GM19468 (cell line): ENCODE data around the gene TOX2.

Experiments used
- ATAC-seq: cut with Tn5 transposase; IDR thresholded peaks from one replicate; pipeline ENCODE4 v1.9.1; 2021; ENCODE audit warnings: mild to moderate bottlenecking, moderate library complexity, moderate number of reproducible peaks; ENCODE audit not compliant: unreplicated experiment; ENCODE audit errors: extremely low read depth

The TOX2 gene

GRCh38 chr20:44014807-44015732 is 100.4 kb downstream of the TOX2 start:
- no peak for ATAC-seq

GRCh38 chr20:44015733-44016103 is 101.1 kb downstream of the TOX2 start:
- no peak for ATAC-seq

DNA sequence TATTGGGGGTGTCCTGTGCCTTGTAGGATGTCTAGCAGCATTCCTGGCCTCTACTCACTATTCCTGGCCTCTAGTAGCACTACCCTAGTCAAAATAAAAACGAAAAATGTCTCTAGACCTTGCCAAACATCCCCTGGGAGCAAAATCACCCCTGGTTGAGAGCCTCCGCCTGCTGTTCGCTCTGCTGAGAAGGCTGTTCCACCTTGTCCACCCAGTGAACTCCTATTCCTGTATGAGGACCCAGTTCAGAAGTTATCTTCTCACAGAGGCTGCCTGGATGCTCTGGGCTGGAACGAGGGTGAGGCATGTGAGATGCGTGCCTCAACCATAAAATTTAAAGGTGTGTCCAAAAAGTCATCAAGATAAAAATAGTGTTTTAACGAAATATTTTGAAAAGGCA is 101.9 kb downstream of the TOX2 start:
- ATAC-seq, result no peak

DNA sequence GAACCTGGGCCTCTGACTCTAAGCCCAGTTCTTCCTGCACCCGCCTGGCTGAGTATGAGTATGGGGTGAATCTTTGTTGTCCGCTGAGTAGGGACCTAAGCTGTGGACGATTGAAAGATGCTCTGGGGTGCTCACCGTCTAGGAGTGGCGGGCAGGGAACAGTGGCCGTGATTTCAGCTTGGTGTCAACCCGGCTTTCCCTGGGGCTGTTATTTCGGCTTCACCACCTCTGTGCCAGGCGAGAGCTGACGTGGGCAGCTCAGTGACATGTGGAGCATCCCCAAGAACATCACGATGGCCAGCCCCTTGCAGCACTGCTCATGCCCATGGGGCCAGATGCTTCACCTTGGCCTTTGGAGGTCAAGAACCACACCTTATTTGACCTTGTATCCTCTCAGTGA is 102.6 kb downstream of the TOX2 start:
- no peak for ATAC-seq

GRCh38 chr20:44017905-44018258 is 103.2 kb downstream of the TOX2 start:
- no peak for ATAC-seq

DNA sequence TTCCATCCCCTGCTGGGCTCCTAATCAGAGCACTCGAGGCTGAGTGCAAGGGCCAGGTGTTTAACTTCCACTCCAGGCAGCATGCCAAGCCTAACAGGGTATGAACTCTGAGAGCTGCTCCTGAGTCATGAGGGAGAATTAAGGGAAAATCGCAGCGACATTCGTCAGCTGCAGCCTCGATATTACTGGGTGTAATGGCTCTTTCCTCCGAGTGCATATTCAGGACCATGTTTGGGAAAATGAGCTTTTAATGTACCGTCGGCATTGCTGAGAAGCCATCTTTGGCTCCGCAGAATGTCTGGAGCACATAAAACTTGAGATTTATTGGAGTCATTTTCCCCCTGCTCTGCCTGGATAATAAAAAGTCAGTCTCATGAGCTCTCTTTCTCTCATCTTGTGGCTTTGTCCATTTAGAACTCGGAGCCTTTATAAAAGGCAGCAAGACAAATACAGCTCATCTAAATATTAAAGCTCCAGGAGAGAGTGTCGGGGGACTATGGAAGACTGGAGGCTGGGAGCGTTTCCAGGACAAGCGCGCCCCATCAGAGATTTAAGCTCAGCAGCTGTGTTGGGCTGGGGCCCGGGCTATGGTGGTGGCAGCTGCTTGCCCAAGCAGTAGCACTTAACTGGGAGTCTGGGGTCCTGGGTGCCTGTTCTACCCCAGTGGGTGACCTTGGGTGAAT is 103.7 kb downstream of the TOX2 start:
- no peak for ATAC-seq

GRCh38 chr20:44018942-44019637 is 104.4 kb downstream of the TOX2 start:
- ATAC-seq, result no peak

- ATAC-seq, result no peak
These were observed 105.1 kb downstream of the TOX2 start for GRCh38 chr20:44019638-44020335.

GRCh38 chr20:44020406-44021148 is 105.9 kb downstream of the TOX2 start:
- ATAC-seq, result no peak

- ATAC-seq, result no peak
These were observed 106.5 kb downstream of the TOX2 start for GRCh38 chr20:44021186-44021585.

DNA sequence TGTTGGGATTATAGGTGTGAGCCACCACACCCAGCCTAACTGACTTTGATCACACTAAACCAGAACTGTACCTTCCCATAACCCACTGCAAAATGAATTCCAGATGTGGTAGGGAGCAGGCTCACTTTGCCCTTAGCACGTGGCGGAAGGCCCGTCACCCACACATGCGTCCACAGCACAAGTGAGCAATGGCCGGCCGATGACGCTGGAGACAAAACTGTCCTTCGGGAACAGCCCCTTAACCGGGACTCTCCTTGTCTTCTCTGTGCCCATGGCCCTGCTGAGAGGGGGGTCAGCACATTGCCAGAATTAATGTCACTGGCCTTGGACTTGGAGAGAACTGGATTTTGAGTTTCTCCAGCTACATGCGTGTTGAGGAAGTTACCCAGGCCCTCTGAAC is 107.2 kb downstream of the TOX2 start:
- no peak for ATAC-seq

DNA sequence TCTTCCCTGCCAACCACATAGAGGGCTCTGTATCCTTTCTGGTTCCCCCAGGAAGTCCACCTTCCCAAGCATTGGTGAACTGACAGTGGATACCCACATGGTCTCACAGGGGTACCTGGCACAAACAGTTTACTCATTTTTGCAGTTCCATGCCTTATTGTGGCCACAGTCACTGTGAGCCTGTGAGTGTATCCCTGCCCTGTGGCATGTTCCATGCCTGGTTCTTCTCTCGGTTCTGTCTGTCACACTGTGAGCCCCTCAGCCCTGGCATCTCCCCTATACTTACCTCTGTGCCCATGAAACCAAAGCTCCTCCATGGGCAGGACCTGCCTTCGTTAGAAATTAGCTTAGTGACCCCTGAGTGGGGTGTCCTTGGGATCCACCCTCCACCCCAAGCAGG is 107.8 kb downstream of the TOX2 start:
- ATAC-seq, result no peak

DNA sequence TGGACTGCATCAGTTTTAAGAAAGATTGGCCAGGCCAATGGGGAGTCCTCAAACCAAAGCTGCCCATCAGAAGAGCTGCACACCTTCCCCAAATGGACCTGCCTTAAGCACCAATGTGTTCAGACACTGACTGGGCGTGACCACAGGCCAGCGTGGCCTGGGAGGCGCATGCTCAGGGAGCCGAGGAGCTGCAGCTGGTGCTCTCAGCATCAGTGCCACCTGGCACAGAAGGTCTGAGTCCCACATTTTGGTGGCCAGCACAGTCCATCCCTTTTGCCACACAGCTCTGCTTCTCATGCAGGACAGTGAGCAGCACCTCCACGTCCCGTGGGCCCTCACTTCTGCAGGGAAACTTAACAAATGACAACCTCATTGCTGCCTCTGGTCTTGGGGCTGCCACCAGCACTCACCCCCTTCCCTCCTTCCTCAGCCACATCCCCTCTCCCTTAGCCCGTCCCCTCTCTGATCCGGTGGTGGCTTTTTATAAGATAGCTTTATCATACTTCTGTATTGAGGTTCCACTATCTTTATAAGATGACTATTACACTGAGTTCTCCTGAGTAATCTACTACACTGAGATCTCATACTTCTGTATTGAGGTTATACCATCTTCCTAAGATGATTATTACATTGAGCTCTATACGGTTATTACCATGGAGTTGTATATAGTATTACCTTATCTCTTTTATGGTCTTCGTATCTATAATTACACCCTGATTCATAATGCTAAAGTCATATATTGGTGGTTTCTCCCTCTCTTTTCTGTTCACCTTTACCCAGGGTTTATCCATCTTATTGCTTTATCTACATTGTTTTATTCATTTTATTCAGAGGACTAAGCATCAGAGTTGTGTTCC is 109.1 kb downstream of the TOX2 start:
- ATAC-seq, result no peak

DNA sequence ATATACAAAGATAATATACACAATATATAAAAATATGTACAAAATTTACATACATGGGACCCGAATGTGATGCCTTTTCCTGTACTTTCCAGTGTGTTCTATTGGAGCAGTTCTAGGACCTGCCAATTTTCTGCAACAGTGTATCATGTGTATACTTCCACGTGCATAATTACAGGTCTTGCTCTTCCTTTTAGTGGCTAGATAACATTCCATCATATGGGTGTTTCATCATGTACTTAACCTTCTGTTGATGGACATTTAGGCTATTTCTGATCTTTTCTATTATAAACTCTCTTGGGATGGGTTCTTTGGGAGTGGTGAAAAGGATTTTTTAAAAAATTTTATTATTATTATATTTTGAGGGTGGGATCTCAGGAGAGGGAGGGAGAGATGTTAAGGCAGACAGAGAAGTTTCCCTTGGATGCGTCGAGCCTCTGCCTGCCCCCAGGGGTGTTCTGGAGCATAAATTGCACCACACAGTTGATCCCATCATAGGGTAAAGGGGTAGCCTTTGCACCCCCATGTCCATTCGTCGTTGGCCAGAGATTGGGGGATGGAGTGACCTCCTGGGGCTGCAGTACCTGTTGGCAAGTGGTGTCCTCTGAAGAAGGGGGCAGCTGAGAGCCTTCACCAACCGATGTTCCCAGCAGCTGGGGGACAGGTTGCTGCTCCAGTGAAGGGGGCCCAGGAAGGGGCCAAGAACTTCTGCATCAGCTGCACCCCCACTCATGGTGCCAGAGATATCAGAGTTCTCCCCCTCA is 110.3 kb downstream of the TOX2 start:
- no peak for ATAC-seq

DNA sequence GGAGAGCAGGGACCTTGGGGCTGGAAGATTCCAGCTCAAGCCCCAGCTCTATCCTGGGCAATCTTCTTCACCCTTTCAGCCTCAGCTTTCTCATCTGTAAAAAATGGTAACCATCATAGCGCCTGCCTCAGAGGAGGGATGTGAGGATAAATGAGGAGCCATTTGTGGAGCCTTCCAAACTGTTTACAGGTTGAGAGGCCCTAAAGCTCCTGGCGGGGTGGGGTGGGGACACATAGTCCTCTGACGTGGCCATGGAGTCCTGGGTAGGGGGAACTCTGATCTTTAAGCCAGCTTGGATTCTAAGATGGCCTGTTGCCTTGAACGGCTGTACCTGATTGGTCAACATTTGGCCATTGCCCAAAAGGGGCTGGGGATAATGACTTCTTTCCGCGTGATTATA is 111.1 kb downstream of the TOX2 start:
- ATAC-seq, result no peak

DNA sequence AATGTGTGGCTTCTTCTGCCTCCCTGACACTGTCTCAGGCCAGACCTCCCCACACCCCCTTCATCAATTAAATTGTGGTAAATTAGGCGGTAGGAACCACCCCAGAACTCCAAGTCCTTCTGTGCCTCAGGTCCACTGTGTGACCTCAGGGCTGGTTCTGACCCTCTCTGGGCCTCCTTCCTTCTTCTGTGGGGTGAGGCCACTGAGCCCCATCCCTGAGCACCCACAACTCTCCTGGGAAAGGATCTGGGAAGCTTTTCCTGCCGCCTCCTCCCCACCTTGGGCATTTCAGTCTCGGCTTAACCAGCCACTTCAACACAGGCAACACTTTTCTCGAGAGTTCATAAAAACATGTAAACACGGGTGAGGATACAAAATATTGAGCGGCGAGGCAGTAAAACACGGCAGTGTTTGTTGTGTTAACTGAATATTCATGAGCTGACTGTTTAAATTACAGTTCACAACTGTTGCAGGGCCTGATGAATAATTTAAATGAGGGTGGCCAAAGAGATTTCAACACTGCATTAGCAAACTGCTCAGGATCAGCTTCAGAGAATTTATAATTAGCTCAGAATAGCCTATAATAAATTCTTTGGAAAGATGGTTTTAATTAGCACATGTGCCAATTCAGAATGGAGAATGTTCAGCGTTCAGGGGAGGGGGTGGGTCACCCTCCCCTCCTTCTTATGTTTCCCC is 112.1 kb downstream of the TOX2 start:
- no peak for ATAC-seq

- ATAC-seq, result no peak
These were observed 112.8 kb downstream of the TOX2 start for GRCh38 chr20:44027343-44028002.
